Adrenal gland (tissue), 12 donors: ENCODE measurements around the gene HOXA13. TPM values are rescaled to one million over a fixed set of nuclear protein-coding genes. Genes with fewer than 3 reads are reported as not detected.

Source experiments
- DNase-seq, 7 donors: peaks; one replicate each; pipeline ENCODE4 v3.0.0-alpha.2; 2019 to 2020
- H3K27ac ChIP-seq, 5 donors: fragments of 200-600 bp; sonication (generic) in 4 of 5; 1 replicate in 3 of 5; 2 replicates in 2 of 5; pipeline versions ENCODE4 v1.5.1 to v1.8.0; 2016 to 2020; ENCODE audit warnings: mild to moderate bottlenecking in 1 of 5
- H3K27me3 ChIP-seq: fragments of 200-600 bp; 2 replicates; pipeline ENCODE4 v1.8.0; 2021
- H3K36me3 ChIP-seq, 2 donors: fragments of 200-600 bp; replicated peaks in 1 of 2; 1 replicate in 1 of 2; 2 replicates in 1 of 2; pipeline versions ENCODE4 v1.5.1 to v1.8.0; 2018 to 2022
- H3K4me1 ChIP-seq, 2 donors: fragments of 200-600 bp; replicated peaks in 1 of 2; 1 replicate in 1 of 2; 2 replicates in 1 of 2; pipeline versions ENCODE4 v1.5.1 to v1.8.0; 2018 to 2021
- H3K4me3 ChIP-seq, 4 donors: fragments of 200-600 bp; sonication (generic) in 3 of 4; one replicate each; pipeline ENCODE4 v1.5.1; 2016 to 2018
- H3K9me3 ChIP-seq, 3 donors: fragments of 200-600 bp; sonication (generic) in 1 of 3; replicated peaks in 1 of 3; 1 replicate in 2 of 3; 2 replicates in 1 of 3; pipeline versions ENCODE4 v1.5.1 to v1.8.0; 2016 to 2021
- POLR2A ChIP-seq, 2 donors: fragments of 450-650 bp; IDR thresholded peaks; one replicate each; pipeline ENCODE4 v1.6.1; 2017; ENCODE audit warnings: antibody characterized with exemption in 2 of 2, mild to moderate bottlenecking in 2 of 2, moderate library complexity in 1 of 2
- WGBS, 4 donors: extraction: QIAGEN DNeasy Blood & Tissue Kit in 2 of 4; methylation state at CpG; one replicate each; pipeline versions ENCODE4 v1.1.5 to v1.1.7; 2013 to 2017; 5-methylcytosine and 5-hydroxymethylcytosine counted together
- intact Hi-C, 2 donors: fragments of 100-400 bp; cut with DNase I; formaldehyde crosslinking; loops; one replicate each; pipeline versions ENCODE4 v1.14.1 to v1.15.0; 2022 to 2023
- polyA plus RNA-seq, 3 donors: library from polyadenylated mRNA; stranded (reverse); fragments of 200-250 nt in 2 of 3; fragments of 350-450 nt in 1 of 3; fragmentation: Illumina TruSeq in 1 of 3; extraction: RNeasy Lipid Tissue Mini Kit (QIAGEN cat#74804) in 1 of 3; gene quantifications; one replicate each; pipeline ENCODE4 v1.2.3, GENCODE V29; 2013 to 2014
- total RNA-seq, 9 donors: library from RNA; depleted of rRNA in 4 of 9; stranded (reverse); fragments of >200 nt in 4 of 9; fragments of 120-200 nt in 1 of 9; fragmentation: NEBNext Ultra II Directional in 1 of 9; extraction: Animal tissue kit (Norgen Biotek cat#: 25700) in 1 of 9; gene quantifications; one replicate each; pipeline versions ENCODE4 v1.1.0 to v1.2.4, GENCODE V29; 2013 to 2023
- TF ChIP-seq, protein P1 (sequence below), 6 experiments: fragments of 450-650 bp in 4 of 6; fragments of 200-600 bp in 2 of 6; sonication (generic) in 1 of 6; IDR thresholded peaks; 1 replicate in 5 of 6; 2 replicates in 1 of 6; pipeline versions ENCODE4 v1.5.1 to v1.8.0; 2016 to 2021; ENCODE audit warnings: antibody characterized with exemption in 6 of 6, mild to moderate bottlenecking in 2 of 6, moderate library complexity in 1 of 6
- donor health status: healthy with polysubstance abuse.
- donor health status: Bipolar disorder and iron deficiency.
- donor health status: DM: yes; HTN: yes; CAD: no.
- donor health status: DM: no; HTN: no; CAD: no.
- donor health status: DM: no; HTN: no; CAD: no.
- donor health status: DM: yes; HTN: yes; CAD: no.

HOXA13 gene
- total and polyA plus RNA-seq, 12 donors, result 0.17 to 1.4 (median 0.56) TPM; not detected in 1

- peak within 1 kb of the TSS in 4 of 5 donors; percentile 92 to 99 (median 96) for H3K27ac ChIP-seq
- H3K4me1 ChIP-seq, result peaks cover 13 to 36% of the 10 kb centered on the region in 2 donors
- intact Hi-C loops, result no loop called here
- H3K36me3 ChIP-seq, result no peaks in the 10 kb centered on the region
- peak; percentile 9 to 60 (median 46) for DNase-seq
- H3K27me3 ChIP-seq, result no peaks in the 10 kb centered on the region
- H3K4me3 ChIP-seq, result peak within 1 kb of the TSS in 1 of 4 donors; percentile 63
- no peaks in the 10 kb centered on the region for H3K9me3 ChIP-seq
- TF ChIP-seq, protein P1, sequence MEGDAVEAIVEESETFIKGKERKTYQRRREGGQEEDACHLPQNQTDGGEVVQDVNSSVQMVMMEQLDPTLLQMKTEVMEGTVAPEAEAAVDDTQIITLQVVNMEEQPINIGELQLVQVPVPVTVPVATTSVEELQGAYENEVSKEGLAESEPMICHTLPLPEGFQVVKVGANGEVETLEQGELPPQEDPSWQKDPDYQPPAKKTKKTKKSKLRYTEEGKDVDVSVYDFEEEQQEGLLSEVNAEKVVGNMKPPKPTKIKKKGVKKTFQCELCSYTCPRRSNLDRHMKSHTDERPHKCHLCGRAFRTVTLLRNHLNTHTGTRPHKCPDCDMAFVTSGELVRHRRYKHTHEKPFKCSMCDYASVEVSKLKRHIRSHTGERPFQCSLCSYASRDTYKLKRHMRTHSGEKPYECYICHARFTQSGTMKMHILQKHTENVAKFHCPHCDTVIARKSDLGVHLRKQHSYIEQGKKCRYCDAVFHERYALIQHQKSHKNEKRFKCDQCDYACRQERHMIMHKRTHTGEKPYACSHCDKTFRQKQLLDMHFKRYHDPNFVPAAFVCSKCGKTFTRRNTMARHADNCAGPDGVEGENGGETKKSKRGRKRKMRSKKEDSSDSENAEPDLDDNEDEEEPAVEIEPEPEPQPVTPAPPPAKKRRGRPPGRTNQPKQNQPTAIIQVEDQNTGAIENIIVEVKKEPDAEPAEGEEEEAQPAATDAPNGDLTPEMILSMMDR (IDR thresholded peaks at IDR 0.05), result no peak
- peak in 1 of 2 donors; percentile 23 for TF ChIP-seq POLR2A (IDR thresholded peaks at IDR 0.05)
- 34 to 56% (median 47%) methylated on average over 49 to 53 of the region's 53 CpGs for WGBS, 4 donors
These were observed 47.7 kb downstream of the HOXA13 start, which contains the start of gene HOXA3 for GRCh38 chr7:27151931-27152815. TSS of gene HOXA3 (minus strand) at chr7:27152583. CDS start at chr7:27110640, 41,943 bp downstream.

DNA sequence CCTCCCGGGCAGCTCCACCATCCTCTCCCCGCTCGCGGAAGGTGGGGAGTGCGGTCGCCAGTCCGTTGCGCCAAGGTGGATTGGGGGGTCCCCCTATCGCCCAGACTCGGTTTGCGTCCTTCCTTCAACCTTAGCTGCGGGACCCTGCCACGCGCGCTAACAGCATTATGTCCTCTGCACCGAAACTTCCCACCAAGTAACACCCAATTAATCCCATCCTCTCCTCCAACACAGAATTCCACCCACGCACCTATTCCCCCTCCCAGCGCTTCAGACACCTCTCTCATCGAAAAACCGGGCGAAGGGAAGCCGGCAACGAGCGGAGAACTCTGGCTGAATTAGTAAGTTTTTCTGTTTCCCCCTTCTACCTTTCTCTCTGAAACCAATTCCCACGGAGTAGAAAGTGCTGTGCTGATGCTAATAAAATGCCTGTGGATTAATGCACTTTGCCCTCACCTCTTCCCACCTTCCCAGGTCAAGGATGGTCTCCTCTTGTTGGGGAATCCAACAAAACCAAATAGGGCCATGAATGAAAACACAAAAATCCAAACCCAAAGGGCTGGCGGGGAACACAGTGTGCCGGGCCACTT is 48.5 kb downstream of the HOXA13 start:
- H3K27ac ChIP-seq, result peak overlapping the region; percentile 66 to 99 (median 93)
- no peaks in the 10 kb centered on the region for H3K36me3 ChIP-seq
- no peaks in the 10 kb centered on the region for H3K9me3 ChIP-seq
- WGBS, 4 donors, result 21 to 37% (median 36%) methylated on average over 17 to 27 of the region's 27 CpGs
- peaks cover 13 to 41% of the 10 kb centered on the region in 2 donors for H3K4me1 ChIP-seq
- H3K4me3 ChIP-seq, result peak overlapping the region in 2 of 4 donors; percentile 27 to 63
- peak in 1 of 7 donors; percentile 45 for DNase-seq
- intact Hi-C loops, result no loop called here
- no peaks in the 10 kb centered on the region for H3K27me3 ChIP-seq
- TF ChIP-seq POLR2A (IDR thresholded peaks at IDR 0.05), result no peak
- TF ChIP-seq, protein P1 (IDR thresholded peaks at IDR 0.05), result no peak

GRCh38 chr7:27150568-27151340 is 49.1 kb downstream of the HOXA13 start:
- WGBS, 4 donors, result 0 to 1% (median 1%) methylated on average over 18 to 58 of the region's 58 CpGs
- Histone ChIP-seq H3K9me3 (no peaks in the 10 kb centered on the region), H3K4me3 (peak overlapping the region in 3 of 4 donors; percentile 27 to 63 (median 51)), H3K4me1 (peaks cover 13 to 40% of the 10 kb centered on the region in 2 donors), H3K27ac (peak overlapping the region; percentile 66 to 99 (median 93)), H3K36me3 (no peaks in the 10 kb centered on the region), H3K27me3 (no peaks in the 10 kb centered on the region)
- peak; percentile 51 to 86 for TF ChIP-seq POLR2A (IDR thresholded peaks at IDR 0.05)
- TF ChIP-seq, protein P1 (IDR thresholded peaks at IDR 0.05), result peak; percentile 68 to 92 (median 85)
- DNase-seq, result peak; percentile 82 to 90 (median 86)
- intact Hi-C loops, result no loop called here
